Measurements from ENCODE around the gene ZDHHC11.
"Not testable (repeated sequence)": the region's sequence is repeated elsewhere in the genome, so short reads cannot be mapped to it uniquely, and the experiment has no call there.

The ZDHHC11 gene

DNA sequence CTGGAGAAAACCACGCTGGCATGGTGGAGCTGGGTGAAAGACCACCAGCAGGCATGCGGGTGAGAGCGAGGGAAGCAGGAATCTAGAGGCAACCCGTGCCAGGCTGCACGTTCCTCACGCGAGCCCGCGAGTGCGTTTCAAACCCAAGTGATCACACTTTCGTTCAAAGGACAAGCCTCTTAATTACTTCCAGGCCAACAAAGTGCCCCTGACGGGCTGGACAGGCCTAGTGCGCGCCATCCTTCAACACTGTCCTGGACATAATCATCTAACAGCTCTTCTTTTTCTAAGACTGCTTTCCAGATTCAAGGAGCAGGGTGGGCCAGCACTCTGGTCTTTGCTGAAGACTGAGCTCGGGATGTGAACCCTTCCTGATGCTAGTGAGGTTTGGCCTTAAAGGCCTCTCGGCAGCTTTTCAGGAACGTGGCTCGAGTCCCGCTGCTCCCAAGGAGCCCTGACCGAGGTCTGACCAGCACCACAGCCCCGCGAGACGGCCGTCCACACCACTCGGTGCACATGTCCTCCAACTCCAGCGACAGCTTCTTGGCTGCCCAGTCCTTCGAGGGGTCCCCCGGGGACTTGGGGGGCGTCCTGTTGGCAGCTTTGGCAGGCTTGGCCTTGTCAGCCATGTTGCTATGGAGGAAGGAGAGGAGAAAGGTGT, 81.2 kb downstream of the ZDHHC11 start:
- H3K4me3 ChIP-seq (ENCODE audit: low read length); DNase-seq (ENCODE audit: low read depth): not testable (repeated sequence)

DNA sequence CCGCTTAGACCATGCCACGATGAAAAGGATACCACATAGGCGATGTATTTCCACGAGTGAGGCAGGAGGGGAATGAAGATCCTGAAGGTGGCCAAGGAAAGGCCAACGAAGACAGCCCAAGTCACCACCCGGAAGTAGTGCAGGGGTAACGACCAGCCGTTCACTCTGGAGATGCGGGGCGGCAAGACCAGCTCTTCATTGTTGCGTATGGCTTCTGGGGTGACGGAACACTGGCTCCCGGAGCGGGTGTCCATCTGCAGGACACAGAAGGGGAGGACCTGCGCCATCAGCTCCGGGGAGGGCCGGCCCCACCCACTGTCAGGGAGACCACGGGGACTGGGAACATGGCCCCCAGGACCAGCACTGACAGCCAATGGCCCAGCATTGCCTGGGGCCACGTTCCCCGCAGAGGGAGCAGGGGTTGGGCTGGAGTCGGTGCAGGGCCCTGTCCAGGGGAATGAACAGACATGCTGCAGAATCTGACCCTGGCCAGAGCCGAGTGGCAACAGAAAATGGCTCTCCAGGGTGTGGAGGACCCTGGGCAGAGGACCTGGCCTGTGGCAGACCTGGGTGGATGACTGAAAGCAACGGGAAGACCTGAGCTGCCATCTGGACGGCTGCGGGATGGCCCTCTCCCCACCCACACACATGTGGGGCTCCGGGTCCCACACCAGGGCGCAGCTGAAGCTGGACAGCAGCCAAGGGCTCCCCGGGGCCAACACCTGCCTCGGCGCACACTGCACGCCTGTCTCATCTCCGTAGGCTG, 83.9 kb downstream of the ZDHHC11 start:
- DNase-seq (ENCODE audit: low read depth), result no peak
- TF ChIP-seq, protein P1, sequence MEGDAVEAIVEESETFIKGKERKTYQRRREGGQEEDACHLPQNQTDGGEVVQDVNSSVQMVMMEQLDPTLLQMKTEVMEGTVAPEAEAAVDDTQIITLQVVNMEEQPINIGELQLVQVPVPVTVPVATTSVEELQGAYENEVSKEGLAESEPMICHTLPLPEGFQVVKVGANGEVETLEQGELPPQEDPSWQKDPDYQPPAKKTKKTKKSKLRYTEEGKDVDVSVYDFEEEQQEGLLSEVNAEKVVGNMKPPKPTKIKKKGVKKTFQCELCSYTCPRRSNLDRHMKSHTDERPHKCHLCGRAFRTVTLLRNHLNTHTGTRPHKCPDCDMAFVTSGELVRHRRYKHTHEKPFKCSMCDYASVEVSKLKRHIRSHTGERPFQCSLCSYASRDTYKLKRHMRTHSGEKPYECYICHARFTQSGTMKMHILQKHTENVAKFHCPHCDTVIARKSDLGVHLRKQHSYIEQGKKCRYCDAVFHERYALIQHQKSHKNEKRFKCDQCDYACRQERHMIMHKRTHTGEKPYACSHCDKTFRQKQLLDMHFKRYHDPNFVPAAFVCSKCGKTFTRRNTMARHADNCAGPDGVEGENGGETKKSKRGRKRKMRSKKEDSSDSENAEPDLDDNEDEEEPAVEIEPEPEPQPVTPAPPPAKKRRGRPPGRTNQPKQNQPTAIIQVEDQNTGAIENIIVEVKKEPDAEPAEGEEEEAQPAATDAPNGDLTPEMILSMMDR (IDR thresholded peaks at IDR 0.05; ENCODE audit: insufficient read depth, low read depth, low read length, missing control alignments), result no peak
- no peak overlapping the region for H3K4me3 ChIP-seq (ENCODE audit: low read length)

DNA sequence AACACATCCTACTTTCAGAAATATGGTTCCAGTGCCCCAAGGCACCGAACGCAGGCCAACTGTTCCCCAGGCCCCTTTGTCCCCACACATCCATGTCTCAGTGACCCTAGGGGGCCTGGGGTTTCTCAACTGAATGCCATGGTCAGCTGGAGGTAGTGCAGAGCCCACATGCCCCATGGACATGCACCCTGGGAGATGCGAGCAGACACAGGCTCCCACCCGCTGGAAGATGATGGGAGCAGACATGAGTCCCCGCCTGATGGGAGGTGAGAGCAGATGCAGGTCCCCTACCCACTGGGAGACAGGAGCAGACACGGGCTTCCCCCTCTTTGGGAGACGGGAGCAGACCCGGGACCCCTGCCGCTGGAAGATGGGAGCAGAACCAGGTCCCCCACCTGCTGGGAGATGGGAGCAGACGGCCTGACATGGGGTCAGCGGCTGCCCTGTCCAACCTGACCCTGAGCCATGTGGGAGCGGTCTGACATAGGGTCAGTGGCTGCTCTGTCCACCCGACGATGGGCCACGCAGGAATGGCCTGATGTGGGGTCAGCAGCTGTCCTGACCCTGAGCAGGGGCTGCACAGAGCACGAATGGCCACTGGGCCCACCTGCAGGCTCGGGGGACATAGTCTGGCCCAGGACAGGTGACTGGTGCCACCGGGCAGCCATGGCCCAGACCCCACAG, 84.7 kb downstream of the ZDHHC11 start:
- no peak for DNase-seq (ENCODE audit: low read depth)
- TF ChIP-seq, protein P1 (IDR thresholded peaks at IDR 0.05; ENCODE audit: insufficient read depth, low read depth, low read length, missing control alignments), result no peak
- no peak overlapping the region for H3K4me3 ChIP-seq (ENCODE audit: low read length)

DNA sequence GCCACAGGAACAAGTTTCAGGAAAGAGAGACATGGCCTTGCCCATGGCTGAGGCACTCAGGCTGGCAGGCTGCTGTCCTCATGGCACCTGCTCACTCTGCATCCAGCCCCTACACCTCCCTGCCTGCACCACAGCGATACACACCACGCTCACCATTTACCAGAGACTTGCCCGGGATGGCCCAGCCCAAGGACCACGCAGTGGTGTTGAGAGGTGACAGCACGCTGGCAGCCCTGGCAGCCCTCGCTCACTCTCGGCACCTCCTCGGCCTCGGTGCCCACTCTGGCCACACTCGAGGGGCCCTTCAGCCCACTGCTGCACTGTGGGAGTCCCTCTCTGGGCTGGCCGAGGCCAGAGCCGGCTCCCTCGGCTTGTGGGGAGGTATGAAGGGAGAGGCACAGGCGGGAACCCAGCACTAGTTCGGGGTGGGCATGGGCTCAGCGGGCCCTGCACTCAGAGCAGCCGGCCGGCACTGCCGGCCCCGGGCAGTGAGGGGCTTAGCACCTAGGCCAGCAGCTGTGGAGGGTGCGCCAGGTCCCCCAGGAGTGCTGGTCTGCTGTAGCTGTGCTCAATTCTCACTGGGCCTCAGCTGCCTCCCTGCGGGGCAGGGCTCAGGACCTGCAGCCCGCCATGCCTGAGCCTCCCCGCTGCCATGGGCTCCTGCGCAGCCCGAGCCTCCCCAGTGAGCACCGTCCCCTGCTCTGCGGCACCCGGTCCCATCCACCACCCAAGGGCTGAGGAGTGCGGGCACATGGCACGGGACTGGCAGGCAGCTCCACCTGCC, 86.6 kb downstream of the ZDHHC11 start:
- H3K4me3 ChIP-seq (ENCODE audit: low read length), result no peak overlapping the region
- TF ChIP-seq, protein P1 (IDR thresholded peaks at IDR 0.05; ENCODE audit: insufficient read depth, low read depth, low read length, missing control alignments), result no peak
- DNase-seq (ENCODE audit: low read depth), result no peak

DNA sequence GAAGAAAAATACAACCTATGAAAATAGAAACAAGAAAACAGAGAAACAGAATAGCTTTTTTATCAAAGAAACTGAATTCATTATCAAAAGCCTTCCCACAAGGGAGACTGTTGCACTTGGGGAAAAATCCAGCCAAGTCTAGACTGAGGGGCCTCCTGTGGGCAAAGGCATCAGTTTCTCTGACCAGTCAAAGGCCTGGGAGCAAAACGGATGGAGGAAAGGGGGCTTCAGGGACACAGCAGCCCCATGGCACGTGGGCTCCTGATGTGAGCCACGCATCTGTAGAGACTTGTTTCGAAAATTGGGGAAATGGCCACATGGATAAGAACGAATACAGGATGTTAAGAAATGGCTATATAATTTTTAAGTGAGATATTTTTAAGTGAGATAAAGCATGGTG, 87.4 kb downstream of the ZDHHC11 start:
- no peak for DNase-seq (ENCODE audit: low read depth)
- H3K4me3 ChIP-seq (ENCODE audit: low read length), result no peak overlapping the region
- TF ChIP-seq, protein P1 (IDR thresholded peaks at IDR 0.05; ENCODE audit: insufficient read depth, low read depth, low read length, missing control alignments), result no peak

DNA sequence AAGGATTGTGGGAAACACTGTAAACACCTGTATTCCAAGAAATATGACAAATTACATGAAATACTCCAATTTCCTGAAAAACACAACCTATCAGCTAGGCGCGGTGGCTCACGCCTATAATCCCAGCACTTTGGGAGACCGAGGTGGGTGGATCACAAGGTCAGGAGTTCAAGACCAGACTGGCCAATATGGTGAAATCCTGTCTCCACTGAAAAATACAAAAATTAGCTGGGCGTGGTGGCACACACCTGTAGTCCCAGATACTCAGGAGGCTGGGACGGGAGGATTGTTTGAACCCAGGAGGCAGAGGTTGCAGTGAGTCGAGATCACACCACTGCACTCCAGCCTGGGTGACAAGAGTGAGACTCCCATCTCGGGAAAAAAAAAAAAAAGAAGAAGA, 87.8 kb downstream of the ZDHHC11 start:
- not testable (repeated sequence) for DNase-seq (ENCODE audit: low read depth); H3K4me3 ChIP-seq (ENCODE audit: low read length)

DNA sequence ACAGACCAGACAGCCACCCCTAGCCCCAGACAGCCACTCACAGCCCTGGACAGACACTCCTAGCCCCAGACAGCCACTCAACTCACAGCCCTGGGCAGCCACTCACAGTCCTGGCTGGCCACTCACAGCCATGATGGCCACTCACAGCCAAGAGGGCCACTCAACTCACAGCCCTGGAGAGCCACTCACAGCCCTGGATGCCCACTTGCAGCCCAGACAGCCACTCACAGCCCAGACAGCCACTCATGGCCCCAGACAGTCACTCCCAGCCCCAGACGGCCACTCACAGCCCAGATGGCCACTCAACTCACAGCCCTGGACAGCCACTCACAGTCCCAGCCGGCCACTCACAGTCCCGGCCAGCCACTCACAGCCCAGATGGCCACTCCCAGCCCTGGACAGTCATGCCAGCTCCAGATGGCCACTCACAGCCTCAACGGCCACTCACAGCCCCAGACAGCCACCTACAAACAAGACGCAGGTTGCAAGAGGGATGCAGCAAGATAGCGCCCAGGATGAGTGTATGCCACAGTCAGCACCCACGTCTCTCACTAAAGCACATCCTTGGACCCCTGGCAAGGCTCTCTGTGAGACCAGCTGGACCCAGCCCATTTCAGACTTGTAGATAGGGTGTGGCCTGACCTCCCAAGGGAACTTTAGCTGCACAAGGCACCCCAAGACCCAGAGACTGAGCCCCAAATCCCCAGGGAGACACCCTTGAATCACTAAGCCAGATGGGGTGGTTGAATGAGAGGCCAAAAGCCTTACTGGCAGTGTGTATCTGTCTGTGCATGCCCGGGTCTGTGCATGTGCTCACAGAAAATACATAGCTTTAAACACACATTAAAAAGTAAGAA, 88.7 kb downstream of the ZDHHC11 start:
- no peak overlapping the region for H3K4me3 ChIP-seq (ENCODE audit: low read length)
- TF ChIP-seq, protein P1 (IDR thresholded peaks at IDR 0.05; ENCODE audit: insufficient read depth, low read depth, low read length, missing control alignments), result no peak
- DNase-seq (ENCODE audit: low read depth), result no peak

All from epithelial cell of esophagus (primary cell).